Testis (tissue), 3 donors: Measurements from ENCODE around the gene MYORG. TPM values are rescaled to one million over a fixed set of nuclear protein-coding genes. Genes with fewer than 3 reads are reported as not detected.
"Not testable (repeated sequence)": the region's sequence is repeated elsewhere in the genome, so short reads cannot be mapped to it uniquely, and the experiment has no call there.

Experiments
- DNase-seq: peaks from one replicate; pipeline ENCODE4 v3.0.0-alpha.2; 2019
- H3K27ac ChIP-seq, 2 donors: fragments of 200-600 bp; sonication (generic); one replicate each; pipeline ENCODE4 v1.5.1; 2019
- H3K27me3 ChIP-seq: fragments of 200-600 bp; sonication (generic); one replicate; pipeline ENCODE4 v1.5.1; 2019
- H3K36me3 ChIP-seq: fragments of 200-600 bp; sonication (generic); one replicate; pipeline ENCODE4 v1.5.1; 2017; ENCODE audit warnings: low read depth; ENCODE audit errors: missing control alignments
- H3K4me1 ChIP-seq: fragments of 200-600 bp; sonication (generic); one replicate; pipeline ENCODE4 v1.5.1; 2019
- H3K4me3 ChIP-seq, 2 donors: fragments of 200-600 bp; sonication (generic); one replicate each; pipeline ENCODE4 v1.5.1; 2017 to 2019
- H3K9me3 ChIP-seq: fragments of 200-600 bp; sonication (generic); one replicate; pipeline ENCODE4 v1.5.1; 2017
- POLR2A ChIP-seq: fragments of 450-650 bp; IDR thresholded peaks from one replicate; pipeline ENCODE4 v1.6.1; 2017; ENCODE audit warnings: antibody characterized with exemption, mild to moderate bottlenecking, moderate library complexity
- WGBS, 2 donors: methylation state at CpG; one replicate each; pipeline ENCODE4 v1.1.5; 2018; 5-methylcytosine and 5-hydroxymethylcytosine counted together
- intact Hi-C: fragments of 100-400 bp; cut with DNase I; formaldehyde crosslinking; loops from one replicate; pipeline ENCODE4 v1.15.1; 2023; ENCODE audit warnings: low total_unique reads
- polyA plus RNA-seq: library from polyadenylated mRNA; stranded (reverse); fragments of 350-450 nt; fragmentation: Illumina TruSeq; extraction: RNeasy Lipid Tissue Mini Kit (QIAGEN cat#74804); gene quantifications from one replicate; pipeline ENCODE4 v1.2.3, GENCODE V29; 2014; ENCODE audit warnings: low read depth, low replicate concordance; ENCODE audit not compliant: insufficient read depth
- total RNA-seq, 2 donors: library from RNA; depleted of rRNA; stranded (reverse); fragments of >200 nt; gene quantifications; one replicate each; pipeline ENCODE4 v1.2.3, GENCODE V29; 2016
- TF ChIP-seq, protein P1 (sequence below), 3 experiments: fragments of 450-650 bp in 2 of 3; fragments of 200-600 bp in 1 of 3; sonication (generic) in 1 of 3; IDR thresholded peaks; one replicate each; pipeline ENCODE4 v1.5.1; 2016 to 2019; ENCODE audit warnings: antibody characterized with exemption in 3 of 3, mild to moderate bottlenecking in 2 of 3, moderate library complexity in 1 of 3

The MYORG gene
- total and polyA plus RNA-seq, 3 donors from 2014 or later = 2.8 to 4.6 (median 2.8) TPM

GRCh38 chr9:34341659-34342295, 34.9 kb downstream of the MYORG start:
- no peak overlapping the region for H3K4me3 ChIP-seq
- peak overlapping the region; percentile 39 to 79 for H3K27ac ChIP-seq
- TF ChIP-seq, protein P1, sequence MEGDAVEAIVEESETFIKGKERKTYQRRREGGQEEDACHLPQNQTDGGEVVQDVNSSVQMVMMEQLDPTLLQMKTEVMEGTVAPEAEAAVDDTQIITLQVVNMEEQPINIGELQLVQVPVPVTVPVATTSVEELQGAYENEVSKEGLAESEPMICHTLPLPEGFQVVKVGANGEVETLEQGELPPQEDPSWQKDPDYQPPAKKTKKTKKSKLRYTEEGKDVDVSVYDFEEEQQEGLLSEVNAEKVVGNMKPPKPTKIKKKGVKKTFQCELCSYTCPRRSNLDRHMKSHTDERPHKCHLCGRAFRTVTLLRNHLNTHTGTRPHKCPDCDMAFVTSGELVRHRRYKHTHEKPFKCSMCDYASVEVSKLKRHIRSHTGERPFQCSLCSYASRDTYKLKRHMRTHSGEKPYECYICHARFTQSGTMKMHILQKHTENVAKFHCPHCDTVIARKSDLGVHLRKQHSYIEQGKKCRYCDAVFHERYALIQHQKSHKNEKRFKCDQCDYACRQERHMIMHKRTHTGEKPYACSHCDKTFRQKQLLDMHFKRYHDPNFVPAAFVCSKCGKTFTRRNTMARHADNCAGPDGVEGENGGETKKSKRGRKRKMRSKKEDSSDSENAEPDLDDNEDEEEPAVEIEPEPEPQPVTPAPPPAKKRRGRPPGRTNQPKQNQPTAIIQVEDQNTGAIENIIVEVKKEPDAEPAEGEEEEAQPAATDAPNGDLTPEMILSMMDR (IDR thresholded peaks at IDR 0.05) = no peak
- TF ChIP-seq POLR2A = no peak
- DNase-seq = no peak
- intact Hi-C loops = no loop called here
- no peaks in the 10 kb centered on the region for H3K27me3 ChIP-seq
- H3K9me3 ChIP-seq = no peaks in the 10 kb centered on the region
- H3K4me1 ChIP-seq = peaks cover 20% of the 10 kb centered on the region
- WGBS, 2 donors = 70 to 85% methylated on average over 6 to 7 of the region's 7 CpGs
- no peaks in the 10 kb centered on the region for H3K36me3 ChIP-seq

GRCh38 chr9:34338665-34339385, 37.9 kb downstream of the MYORG start:
- H3K4me1 ChIP-seq = peaks cover 17% of the 10 kb centered on the region
- intact Hi-C loops = no loop called here
- DNase-seq = no peak
- no peak overlapping the region for H3K4me3 ChIP-seq
- WGBS, 2 donors = 74 to 77% methylated on average over 2 of the region's 2 CpGs
- no peak for TF ChIP-seq POLR2A
- TF ChIP-seq, protein P1 (IDR thresholded peaks at IDR 0.05) = no peak
- H3K27me3 ChIP-seq = no peaks in the 10 kb centered on the region
- no peak overlapping the region for H3K27ac ChIP-seq
- no peaks in the 10 kb centered on the region for H3K36me3 ChIP-seq
- H3K9me3 ChIP-seq = no peaks in the 10 kb centered on the region

GRCh38 chr9:34338079-34338478, 38.6 kb downstream of the MYORG start:
- H3K4me1 ChIP-seq = peaks cover 11% of the 10 kb centered on the region
- H3K4me3 ChIP-seq, H3K36me3 ChIP-seq, intact Hi-C loops, H3K27me3 ChIP-seq, DNase-seq, H3K27ac ChIP-seq, H3K9me3 ChIP-seq: not testable (repeated sequence)

GRCh38 chr9:34337403-34337802, 39.3 kb downstream of the MYORG start:
- Histone ChIP-seq H3K9me3 (no peaks in the 10 kb centered on the region), H3K4me3 (no peak overlapping the region), H3K27me3 (no peaks in the 10 kb centered on the region), H3K4me1 (peaks cover 5% of the 10 kb centered on the region), H3K27ac (no peak overlapping the region), H3K36me3 (no peaks in the 10 kb centered on the region)
- 88 to 95% methylated on average over 1 to 2 of the region's 2 CpGs for WGBS, 2 donors
- intact Hi-C loops = no loop called here
- DNase-seq = no peak
- no peak for TF ChIP-seq POLR2A
- TF ChIP-seq, protein P1 (IDR thresholded peaks at IDR 0.05) = no peak

DNA sequence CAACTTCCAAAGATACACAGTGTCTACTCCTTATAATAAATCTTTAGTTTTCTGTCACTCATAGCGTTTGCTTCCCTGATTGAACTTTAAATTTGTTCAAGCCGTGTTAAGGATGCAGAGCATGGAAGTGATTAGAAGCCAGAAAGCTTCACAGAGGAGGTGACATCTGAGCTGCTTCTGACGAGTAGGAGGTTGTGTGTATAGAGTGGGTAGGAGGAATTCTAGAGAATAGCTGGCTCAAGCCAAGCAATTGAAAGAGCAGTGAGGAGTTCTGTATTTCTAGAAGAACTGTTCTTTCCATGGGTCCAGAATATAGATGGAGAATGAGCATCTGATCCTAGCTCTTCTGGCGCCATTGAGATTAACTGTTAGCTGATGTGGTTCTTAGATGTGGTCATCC, 41.3 kb downstream of the MYORG start:
- intact Hi-C loops = no loop called here
- no peak overlapping the region for H3K27ac ChIP-seq

More for the DNA sequence above, 41.3 kb downstream of the MYORG start:
- no peak for DNase-seq
- TF ChIP-seq, protein P1 (IDR thresholded peaks at IDR 0.05) = no peak
- no peak for TF ChIP-seq POLR2A
- no peaks in the 10 kb centered on the region for H3K27me3 ChIP-seq
- no peaks in the 10 kb centered on the region for H3K4me1 ChIP-seq
- WGBS, 2 donors = 85 to 92% methylated on average over 4 of the region's 4 CpGs
- no peak overlapping the region for H3K4me3 ChIP-seq
- H3K36me3 ChIP-seq = no peaks in the 10 kb centered on the region
- H3K9me3 ChIP-seq = no peaks in the 10 kb centered on the region
